Stimulated activated CD8-positive, alpha-beta memory T cell treated with anti-CD3 and anti-CD28 coated beads, Interleukin-2, amount 100 ng/mL, for 1 hour (primary cell): ENCODE data around the gene RIN3.

ENCODE experiments used
- DNase-seq, 2 donors: peaks; one replicate each; pipeline ENCODE4 v3.0.0-alpha.2; 2020; ENCODE audit warnings: low read depth in 2 of 2

RIN3 gene

GRCh38 chr14:92513204-92513965, at the start of gene RIN3:
TSS of gene RIN3 (plus strand) at chr14:92513781. CDS start at chr14:92513933, 152 bp downstream.
- DNase-seq: no peak

GRCh38 chr14:92464156-92464555, 49.4 kb upstream of the RIN3 start:
- no peak for DNase-seq

GRCh38 chr14:92464716-92465115, 48.9 kb upstream of the RIN3 start:
- DNase-seq: no peak

DNA sequence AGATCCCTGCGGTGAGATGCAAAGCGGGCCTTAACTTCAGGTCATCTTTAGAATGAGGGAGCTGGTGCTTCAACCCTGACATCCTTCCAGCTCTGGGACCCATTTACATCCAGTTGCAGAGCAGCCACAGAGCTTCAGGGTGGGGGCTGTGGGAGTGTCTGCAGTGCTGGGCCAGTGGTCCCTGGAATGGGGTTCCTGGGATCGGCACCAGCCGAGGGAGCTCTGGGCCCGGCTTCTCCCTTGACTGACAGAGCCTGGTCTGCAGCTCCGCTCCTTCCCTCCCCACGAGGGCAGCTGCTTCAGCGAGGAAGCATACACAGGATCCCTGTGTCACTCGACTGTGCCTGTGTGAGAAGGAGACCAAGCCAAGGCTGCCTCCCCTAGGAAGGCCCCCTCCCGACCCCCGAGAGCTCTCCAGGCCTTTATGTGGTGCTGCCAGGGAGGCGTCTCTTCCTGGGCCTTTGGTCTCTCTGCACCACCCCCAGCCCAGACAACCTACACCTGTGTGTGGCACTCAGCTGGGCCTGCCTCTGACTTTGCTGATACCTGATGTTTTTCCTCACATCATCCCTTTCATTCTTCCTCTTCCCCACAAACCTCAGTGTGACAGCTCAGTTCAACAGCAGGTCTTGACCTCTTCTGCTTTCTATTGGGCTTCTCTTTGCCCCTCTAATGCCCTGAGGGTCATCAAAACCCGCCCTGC, 48.1 kb upstream of the RIN3 start:
- no peak for DNase-seq

GRCh38 chr14:92466059-92466458, 47.5 kb upstream of the RIN3 start:
- DNase-seq: no peak

GRCh38 chr14:92469515-92469914, 44.1 kb upstream of the RIN3 start:
- no peak for DNase-seq

DNA sequence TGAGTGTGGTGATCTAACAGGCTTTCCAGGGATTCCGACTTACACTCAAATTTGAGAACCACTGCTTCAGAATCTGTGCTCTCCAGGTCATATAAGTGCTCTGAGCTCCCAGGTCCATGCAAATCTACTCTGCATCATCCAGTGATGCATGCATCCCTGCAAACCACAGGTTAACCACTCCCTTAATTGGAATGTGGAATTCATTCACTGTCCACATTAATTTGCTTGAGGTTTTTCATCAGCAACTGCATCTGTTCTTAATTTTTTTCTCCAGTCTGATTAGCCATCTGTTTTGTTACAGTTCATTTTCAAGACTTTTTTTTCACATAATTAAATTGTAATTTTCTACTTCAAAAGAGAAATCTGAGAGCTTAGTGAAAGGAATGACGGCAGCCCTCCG, 43.4 kb upstream of the RIN3 start:
- DNase-seq: no peak

GRCh38 chr14:92470811-92471210, 42.8 kb upstream of the RIN3 start:
- DNase-seq: no peak

- no peak for DNase-seq
These were observed 41.7 kb upstream of the RIN3 start for GRCh38 chr14:92471919-92472318.

- DNase-seq: no peak
These were observed 40.7 kb upstream of the RIN3 start for GRCh38 chr14:92472860-92473259.

GRCh38 chr14:92473261-92473968, 40.2 kb upstream of the RIN3 start:
- DNase-seq: no peak

DNA sequence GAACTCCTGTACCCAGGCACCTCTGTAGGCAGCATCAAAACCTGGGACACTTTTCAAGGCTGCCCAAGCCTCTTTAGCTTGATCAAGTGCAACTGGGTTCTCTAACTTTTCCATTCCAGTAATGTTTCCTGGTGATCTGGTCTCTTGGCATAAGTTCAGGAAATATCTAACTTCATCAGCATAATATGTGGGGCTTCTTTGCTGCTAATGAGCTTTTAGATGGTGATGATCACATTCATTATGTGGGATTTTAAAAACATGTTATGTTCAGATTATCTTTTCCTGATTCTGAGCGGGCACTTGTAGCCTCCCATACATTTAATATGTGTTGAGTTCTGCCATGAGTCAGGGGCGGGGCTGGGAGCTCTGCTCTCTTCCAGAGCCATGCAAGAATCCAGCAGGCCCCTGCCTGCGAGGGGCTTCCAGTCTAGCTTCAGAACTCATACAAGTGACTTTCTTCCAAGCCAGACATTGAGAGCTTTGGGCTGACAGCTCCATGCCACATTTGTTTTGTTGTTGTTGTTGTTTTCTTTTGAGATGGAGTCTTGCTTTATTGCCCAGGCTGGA, 39.5 kb upstream of the RIN3 start:
- DNase-seq: no peak

- no peak for DNase-seq
These were observed 38.5 kb upstream of the RIN3 start for GRCh38 chr14:92475037-92475436.

GRCh38 chr14:92475451-92476187, 38.0 kb upstream of the RIN3 start:
- no peak for DNase-seq

DNA sequence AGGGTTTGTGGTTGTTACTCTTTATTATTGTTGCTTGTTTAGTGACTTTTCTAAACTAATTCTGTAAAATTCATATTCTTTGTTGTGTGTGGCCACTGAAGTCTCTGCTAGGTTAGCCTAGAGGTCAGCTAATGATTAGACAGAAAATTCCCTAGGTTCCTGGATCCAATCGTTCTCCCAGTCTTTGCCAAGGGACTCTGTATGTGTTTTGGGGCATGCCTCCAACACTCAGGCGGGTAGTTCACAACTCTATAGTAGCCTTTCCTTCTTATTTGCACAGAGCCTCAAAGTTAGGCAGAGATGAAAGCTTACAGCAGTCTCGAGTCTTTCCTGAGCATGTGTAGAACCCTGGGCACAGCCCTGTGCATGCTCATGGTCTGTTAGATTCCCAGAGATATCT, 32.7 kb upstream of the RIN3 start:
- no peak for DNase-seq

- no peak for DNase-seq
These were observed 32.2 kb upstream of the RIN3 start for GRCh38 chr14:92481386-92481785.

DNA sequence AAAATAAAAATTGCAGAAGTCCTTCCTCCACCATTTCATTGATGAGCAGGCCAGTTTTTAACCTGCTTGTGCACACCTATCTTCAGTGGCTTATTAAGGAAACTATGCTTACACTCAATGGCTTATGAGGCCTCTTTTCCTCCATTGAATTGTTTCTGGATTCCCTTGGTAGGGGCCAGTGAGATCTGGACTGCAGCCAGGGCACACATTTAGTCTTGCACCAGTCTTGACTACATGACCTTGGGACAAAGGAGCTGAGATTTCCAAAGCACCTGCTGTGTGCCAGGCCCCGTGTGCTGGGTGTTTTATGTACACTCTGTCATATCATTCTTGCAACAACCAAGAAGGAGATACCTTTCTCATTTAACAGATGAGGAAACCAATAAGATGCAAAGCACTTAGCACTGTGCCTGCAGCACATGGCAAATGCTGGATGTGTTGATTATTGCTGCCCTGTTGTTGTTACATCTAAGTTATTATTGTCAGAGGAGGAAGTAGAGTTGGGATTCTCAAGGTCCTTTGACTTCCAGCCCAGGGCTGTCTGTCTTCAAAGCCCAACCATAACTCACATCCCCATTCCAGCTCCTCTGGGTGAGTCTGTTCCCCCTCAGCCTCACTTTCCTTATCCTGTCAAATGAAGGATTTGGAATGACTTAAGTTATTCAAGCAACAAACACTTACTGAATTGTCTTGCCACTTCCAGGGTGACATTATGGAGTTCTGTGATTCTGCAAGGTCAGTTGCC, 31.6 kb upstream of the RIN3 start:
- no peak for DNase-seq

DNA sequence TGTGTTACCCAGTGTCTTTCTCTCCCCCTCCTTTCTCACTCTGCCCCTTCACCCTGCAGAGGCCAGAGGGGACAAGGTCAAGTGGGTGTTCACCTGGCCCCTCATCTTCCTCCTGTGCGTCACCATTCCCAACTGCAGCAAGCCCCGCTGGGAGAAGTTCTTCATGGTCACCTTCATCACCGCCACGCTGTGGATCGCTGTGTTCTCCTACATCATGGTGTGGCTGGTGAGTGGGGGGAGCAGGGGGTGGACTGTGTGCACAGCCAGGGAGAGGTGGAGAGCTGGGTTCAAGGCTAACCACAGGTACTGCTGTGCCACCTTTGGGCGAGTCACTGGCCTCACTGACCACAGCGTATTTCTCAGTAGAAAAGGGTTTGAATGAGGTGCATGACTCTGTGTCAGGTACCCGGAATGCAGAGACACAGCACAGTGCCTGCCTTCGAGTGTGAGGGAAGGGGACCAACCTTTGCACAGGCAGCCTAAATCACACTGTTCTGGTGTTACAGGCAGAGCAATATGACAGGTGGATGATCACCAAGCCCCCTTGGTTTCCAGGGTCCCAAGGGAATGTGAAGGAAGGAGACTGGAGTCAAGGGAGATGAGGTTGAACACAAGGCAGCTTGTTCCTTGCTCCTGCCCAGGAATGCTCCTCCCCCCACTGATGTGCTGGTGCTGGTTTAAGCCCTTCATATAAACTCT, 30.8 kb upstream of the RIN3 start:
- DNase-seq: no peak

DNA sequence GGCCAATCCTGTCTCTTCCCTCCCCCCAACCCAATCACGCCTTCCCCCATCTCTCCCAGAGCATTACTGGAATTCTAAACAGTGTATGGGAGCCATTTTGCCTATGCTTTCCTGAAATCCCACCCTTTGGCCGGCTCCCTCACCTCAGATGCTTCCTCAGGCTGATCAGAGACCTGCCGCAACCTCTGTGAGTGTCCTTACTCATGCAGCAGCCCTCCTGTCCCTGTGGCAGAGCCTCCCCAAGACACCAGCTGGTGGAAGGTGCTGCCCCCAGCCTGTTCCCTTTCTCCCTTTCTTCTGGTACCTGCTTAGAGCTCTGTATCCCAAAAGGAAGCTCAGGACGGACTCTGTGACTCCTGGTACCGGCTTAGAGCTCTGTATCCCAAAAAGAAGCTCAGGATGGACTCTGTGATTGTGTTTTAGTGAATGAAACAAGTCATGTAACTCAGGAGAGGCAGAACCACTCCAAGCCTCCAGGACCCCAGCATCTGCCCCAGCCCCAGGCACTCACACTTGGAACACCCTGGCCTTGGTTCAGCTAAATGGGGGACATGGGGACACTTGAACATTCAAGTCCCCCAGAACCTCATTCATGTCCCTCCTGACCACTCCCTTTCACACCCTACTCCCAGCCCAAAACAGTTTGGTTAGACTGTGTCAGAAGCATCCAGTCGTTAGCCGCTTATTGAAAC, 29.3 kb upstream of the RIN3 start:
- no peak for DNase-seq

- DNase-seq: no peak
These were observed 26.7 kb upstream of the RIN3 start for GRCh38 chr14:92486881-92487280.
